Adipocyte (in vitro differentiated cells): ENCODE results near the gene SIRT4.
"Not testable (repeated sequence)": the region's sequence is repeated elsewhere in the genome, so short reads cannot be mapped to it uniquely, and the experiment has no call there.

ENCODE experiments used
- DNase-seq: peaks from one replicate; pipeline ENCODE4 v3.0.0-alpha.2; 2015; ENCODE audit warnings: low read depth
- H3K27me3 ChIP-seq: replicated peaks from 2 replicates; pipeline ENCODE4 v1.7.0; 2013; ENCODE audit warnings: mild to moderate bottlenecking, low read length, moderate library complexity; ENCODE audit not compliant: control insufficient read depth, insufficient read depth
- H3K36me3 ChIP-seq: 2 replicates; pipeline ENCODE4 v1.7.0; 2013; ENCODE audit warnings: low read length, mild to moderate bottlenecking, moderate library complexity; ENCODE audit not compliant: control insufficient read depth, insufficient read depth, severe bottlenecking
- H3K4me1 ChIP-seq: 2 replicates; pipeline ENCODE4 v1.7.0; 2013; ENCODE audit warnings: mild to moderate bottlenecking, low read length, moderate library complexity; ENCODE audit not compliant: control insufficient read depth, insufficient read depth
- H3K4me3 ChIP-seq: 2 replicates; pipeline ENCODE4 v1.7.0; 2013; ENCODE audit warnings: mild to moderate bottlenecking, low read length, moderate library complexity
- H3K9ac ChIP-seq: 2 replicates; pipeline ENCODE4 v1.7.0; 2013; ENCODE audit warnings: mild to moderate bottlenecking, low read length, moderate library complexity
- H3K9me3 ChIP-seq: 2 replicates; pipeline ENCODE4 v1.7.0; 2013; ENCODE audit warnings: mild to moderate bottlenecking, low read length, moderate library complexity; ENCODE audit not compliant: control insufficient read depth

The SIRT4 gene

GRCh38 chr12:120324841-120325417 is 22.8 kb downstream of the SIRT4 start:
- Histone ChIP-seq H3K36me3 (no peaks in the 10 kb centered on the region), H3K9me3 (no peaks in the 10 kb centered on the region), H3K9ac (no peak overlapping the region), H3K4me1 (no peaks in the 10 kb centered on the region), H3K27me3 (peaks cover 3% of the 10 kb centered on the region), H3K4me3 (no peak overlapping the region)
- DNase-seq, result no peak

GRCh38 chr12:120327593-120327992 is 25.5 kb downstream of the SIRT4 start, which contains the start of gene PLA2G1B:
Gene PLA2G1B, minus strand, starts transcription at chr12:120327779. Its CDS starts 26 bp downstream, at chr12:120327753.
- DNase-seq, result no peak
- no peak within 1 kb of the TSS for H3K4me3 ChIP-seq
- no peak within 1 kb of the TSS for H3K9ac ChIP-seq
- no peaks in the 10 kb centered on the region for H3K9me3 ChIP-seq
- H3K36me3 ChIP-seq, result no peaks in the 10 kb centered on the region
- H3K4me1 ChIP-seq, result no peaks in the 10 kb centered on the region
- peaks cover 12% of the 10 kb centered on the region for H3K27me3 ChIP-seq

GRCh38 chr12:120328228-120328627 is 26.1 kb downstream of the SIRT4 start:
- Histone ChIP-seq H3K9ac (no peak overlapping the region), H3K9me3 (no peaks in the 10 kb centered on the region), H3K36me3 (no peaks in the 10 kb centered on the region), H3K27me3 (peaks cover 13% of the 10 kb centered on the region), H3K4me3 (no peak overlapping the region), H3K4me1 (no peaks in the 10 kb centered on the region)
- DNase-seq, result no peak

- DNase-seq, result no peak
- Histone ChIP-seq H3K36me3 (no peaks in the 10 kb centered on the region), H3K9ac (no peak overlapping the region), H3K9me3 (no peaks in the 10 kb centered on the region), H3K27me3 (peaks cover 17% of the 10 kb centered on the region), H3K4me3 (no peak overlapping the region), H3K4me1 (no peaks in the 10 kb centered on the region)
Measured at GRCh38 chr12:120331390-120331789, 29.3 kb downstream of the SIRT4 start.

- Histone ChIP-seq H3K4me3 (no peak overlapping the region), H3K9me3 (no peaks in the 10 kb centered on the region), H3K27me3 (peaks cover 17% of the 10 kb centered on the region), H3K4me1 (no peaks in the 10 kb centered on the region), H3K36me3 (no peaks in the 10 kb centered on the region), H3K9ac (no peak overlapping the region)
- no peak for DNase-seq
Measured at GRCh38 chr12:120332041-120332440, 29.9 kb downstream of the SIRT4 start.

- Histone ChIP-seq H3K4me1 (no peaks in the 10 kb centered on the region), H3K36me3 (no peaks in the 10 kb centered on the region), H3K4me3 (no peak overlapping the region), H3K27me3 (peaks cover 18% of the 10 kb centered on the region), H3K9me3 (peaks cover 2% of the 10 kb centered on the region), H3K9ac (no peak overlapping the region)
- DNase-seq, result no peak
Measured at GRCh38 chr12:120332523-120332922, 30.4 kb downstream of the SIRT4 start.

GRCh38 chr12:120335447-120335846 is 33.3 kb downstream of the SIRT4 start:
- H3K4me1 ChIP-seq, H3K9ac ChIP-seq, H3K4me3 ChIP-seq, H3K9me3 ChIP-seq, H3K36me3 ChIP-seq: not testable (repeated sequence)
- H3K27me3 ChIP-seq, result peaks cover 22% of the 10 kb centered on the region
- DNase-seq, result peak; percentile 72

GRCh38 chr12:120336392-120336791 is 34.3 kb downstream of the SIRT4 start:
- not testable (repeated sequence) for H3K9me3 ChIP-seq, H3K36me3 ChIP-seq, DNase-seq, H3K4me3 ChIP-seq, H3K4me1 ChIP-seq, H3K9ac ChIP-seq
- peaks cover 21% of the 10 kb centered on the region for H3K27me3 ChIP-seq

GRCh38 chr12:120337730-120338129 is 35.6 kb downstream of the SIRT4 start:
- peaks cover 6% of the 10 kb centered on the region for H3K9me3 ChIP-seq
- H3K36me3 ChIP-seq, result no peaks in the 10 kb centered on the region
- DNase-seq, result no peak
- no peaks in the 10 kb centered on the region for H3K4me1 ChIP-seq
- H3K4me3 ChIP-seq, result no peak overlapping the region
- peaks cover 13% of the 10 kb centered on the region for H3K27me3 ChIP-seq
- H3K9ac ChIP-seq, result no peak overlapping the region

- Histone ChIP-seq H3K9me3 (peaks cover 6% of the 10 kb centered on the region), H3K27me3 (peaks cover 11% of the 10 kb centered on the region), H3K9ac (no peak overlapping the region), H3K4me3 (no peak overlapping the region), H3K4me1 (no peaks in the 10 kb centered on the region), H3K36me3 (no peaks in the 10 kb centered on the region)
- no peak for DNase-seq
Measured at GRCh38 chr12:120339256-120339655, 37.1 kb downstream of the SIRT4 start.

GRCh38 chr12:120342175-120343038 is 40.3 kb downstream of the SIRT4 start:
- Histone ChIP-seq H3K27me3 (peaks cover 21% of the 10 kb centered on the region), H3K4me1 (no peaks in the 10 kb centered on the region), H3K4me3 (no peak overlapping the region), H3K9ac (no peak overlapping the region), H3K9me3 (peaks cover 6% of the 10 kb centered on the region), H3K36me3 (no peaks in the 10 kb centered on the region)
- no peak for DNase-seq
